IPS-NIHi11 (cell line): ENCODE measurements around the gene EXOSC6.
A peak's percentile ranks its signal among the peaks of the same experiment; 100 is the strongest.
"Not testable (repeated sequence)": the region's sequence is repeated elsewhere in the genome, so short reads cannot be mapped to it uniquely, and the experiment has no call there.

ENCODE experiments used
- DNase-seq: peaks from one replicate; pipeline ENCODE4 v3.0.0; 2012; ENCODE audit warnings: mixed read lengths, low spot score

Gene EXOSC6

DNA sequence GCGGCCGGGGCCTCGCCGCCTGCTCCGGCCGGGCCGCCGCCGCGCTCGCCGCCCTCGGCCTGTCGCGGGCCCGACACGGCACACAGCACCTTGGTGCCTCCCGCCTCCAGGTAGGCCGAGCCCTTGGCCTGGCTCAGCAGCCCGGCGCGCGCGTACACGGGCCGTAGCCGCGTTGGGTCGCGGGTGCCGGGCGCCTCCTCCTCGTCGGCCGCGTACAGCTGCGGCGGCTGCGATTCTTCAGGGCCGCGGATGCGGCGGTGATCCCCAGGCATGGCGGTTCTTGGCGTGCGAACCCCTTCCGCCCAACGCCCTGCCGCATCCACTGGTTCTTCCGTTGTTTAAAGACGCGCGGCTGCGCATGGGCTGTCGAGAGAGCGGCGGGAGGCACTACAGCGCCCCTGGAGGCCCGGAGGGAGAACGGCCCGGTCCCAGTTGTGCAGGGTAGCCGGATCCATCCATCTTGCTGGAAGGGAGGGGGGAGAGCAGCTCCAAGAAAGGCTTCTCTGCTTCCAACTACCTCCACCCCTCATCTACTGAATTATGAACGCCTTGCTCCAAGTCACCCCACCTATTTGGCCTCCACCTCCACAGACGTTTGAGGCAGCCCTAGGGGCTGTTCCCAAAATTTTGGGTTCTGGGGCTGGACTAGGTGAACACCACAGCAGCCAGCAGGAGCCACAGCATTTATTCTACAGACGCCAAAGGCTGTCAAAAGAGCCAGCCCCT, at the start of gene EXOSC6:
TSS of gene EXOSC6 (minus strand) at position 312 of the 726 bp plus-strand sequence. CDS start at position 272, 40 bp downstream.
- peak; percentile 95 for DNase-seq

DNA sequence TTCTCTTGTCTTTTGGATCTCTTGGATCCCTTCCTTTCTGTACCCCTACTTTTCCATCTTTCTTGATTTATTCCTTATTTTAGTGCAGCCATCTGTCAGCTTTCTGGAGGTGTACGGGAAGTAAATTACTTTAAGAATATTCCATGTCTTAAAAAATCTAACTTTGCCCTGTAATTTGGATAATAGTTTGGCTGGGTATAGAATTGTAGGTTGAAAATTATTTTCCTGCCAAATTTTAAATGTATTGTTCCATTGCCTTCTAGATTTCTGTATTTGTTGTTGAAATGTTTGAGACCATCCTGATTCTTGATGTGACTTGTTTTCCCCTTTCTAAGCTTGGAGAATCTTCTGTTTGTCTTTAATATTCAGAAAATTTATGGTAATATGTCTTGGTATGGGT, 49.4 kb upstream of the EXOSC6 start:
- no peak for DNase-seq

DNA sequence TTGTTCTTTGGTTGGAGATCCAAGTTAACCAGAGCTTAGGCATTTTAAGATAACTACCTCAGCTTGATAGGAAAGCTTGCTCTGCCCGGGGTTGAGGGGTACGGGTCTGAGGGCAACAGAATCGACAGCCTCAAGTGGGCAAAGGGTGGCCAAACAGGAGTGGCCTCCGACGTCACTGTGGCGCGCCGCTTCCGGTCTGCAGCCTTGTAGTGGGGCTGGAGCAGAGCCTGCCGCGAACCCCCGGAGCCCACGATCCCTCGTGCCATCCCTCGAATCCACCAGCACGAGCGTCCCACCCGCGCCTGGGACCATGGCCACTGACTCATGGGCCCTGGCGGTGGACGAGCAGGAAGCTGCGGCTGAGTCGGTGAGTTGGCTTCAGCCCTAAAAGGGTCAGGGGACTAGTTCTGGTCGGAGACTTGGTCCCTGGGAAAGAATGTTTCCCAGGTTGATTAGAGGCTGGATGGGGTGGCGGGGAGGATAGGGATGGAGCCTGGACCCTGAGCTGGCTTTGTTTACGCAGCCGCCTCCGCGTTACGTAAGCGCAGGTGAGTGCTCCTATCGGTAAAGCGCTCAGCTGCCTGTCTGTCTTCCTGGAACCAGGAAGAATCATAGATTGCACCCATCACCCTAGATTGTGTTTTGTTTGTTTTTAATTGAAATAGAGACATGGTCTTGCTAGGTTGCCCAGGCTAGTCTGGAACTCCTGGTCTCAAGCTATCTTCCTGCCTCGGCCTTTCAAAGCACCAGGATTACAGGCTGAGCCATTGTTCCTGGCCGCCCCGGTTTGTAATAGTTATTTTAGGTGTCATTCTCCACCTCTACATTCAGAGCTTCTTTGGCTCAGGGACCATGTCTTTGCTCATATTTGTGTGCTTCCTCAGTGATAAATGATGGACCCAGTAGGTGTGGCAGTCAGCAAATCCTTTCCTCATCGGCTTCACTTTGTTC, 47.5 kb upstream of the EXOSC6 start, which contains the start of gene DDX19B:
TSS of gene DDX19B (plus strand) at position 199 of the 951 bp plus-strand sequence. CDS start at position 311, 112 bp downstream.
- peak; percentile 84 for DNase-seq

DNA sequence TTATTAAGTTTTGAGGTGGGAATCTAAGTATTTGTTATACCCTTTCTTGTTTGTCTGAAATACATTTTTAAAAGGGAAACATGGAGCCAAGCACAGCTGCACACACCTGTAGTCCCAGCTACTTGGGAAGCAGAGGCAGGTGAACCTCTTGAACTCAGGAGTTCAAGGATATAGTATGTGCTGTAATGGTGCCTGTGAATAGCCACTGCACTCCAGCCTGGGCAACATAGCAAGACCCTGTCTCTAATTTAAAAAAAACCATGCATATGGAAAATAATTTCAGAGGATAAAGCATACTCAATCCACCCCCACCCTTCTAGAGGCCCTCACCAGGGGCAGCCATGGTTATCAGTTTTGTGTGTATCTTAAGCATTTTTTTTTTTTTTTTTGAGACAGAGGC, 43.9 kb upstream of the EXOSC6 start:
- DNase-seq = no peak

DNA sequence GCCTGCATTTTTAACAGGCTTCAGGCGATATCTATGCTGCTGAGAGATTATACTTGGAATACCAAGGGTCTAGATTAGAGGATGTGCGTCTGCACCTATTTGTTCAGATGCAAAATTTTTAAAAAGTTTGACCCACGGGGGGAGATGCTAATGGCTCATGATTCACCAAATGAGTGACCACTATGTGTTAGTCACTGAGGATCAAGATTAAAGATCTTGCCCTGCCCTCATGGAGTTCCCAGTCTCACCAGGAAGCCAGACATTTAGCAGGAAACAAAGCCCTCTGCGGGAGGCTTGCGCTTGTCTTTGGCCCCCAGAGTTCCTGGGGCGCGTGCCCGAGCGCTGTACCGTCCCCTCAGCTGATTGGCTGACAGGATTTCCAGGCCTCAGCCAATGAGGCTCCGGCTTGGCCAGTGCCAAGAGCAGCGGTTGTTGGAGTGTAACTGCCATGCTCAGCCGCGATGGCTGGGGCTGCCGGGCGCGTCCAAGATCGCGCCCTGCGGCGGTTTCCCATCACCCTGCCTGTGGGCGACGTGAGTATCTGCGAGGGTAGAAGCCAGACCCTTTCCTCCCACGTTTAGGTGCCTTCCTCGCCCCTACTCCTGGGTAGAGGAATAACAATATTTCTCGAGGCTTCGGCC, 42.8 kb upstream of the EXOSC6 start:
- no peak for DNase-seq

DNA sequence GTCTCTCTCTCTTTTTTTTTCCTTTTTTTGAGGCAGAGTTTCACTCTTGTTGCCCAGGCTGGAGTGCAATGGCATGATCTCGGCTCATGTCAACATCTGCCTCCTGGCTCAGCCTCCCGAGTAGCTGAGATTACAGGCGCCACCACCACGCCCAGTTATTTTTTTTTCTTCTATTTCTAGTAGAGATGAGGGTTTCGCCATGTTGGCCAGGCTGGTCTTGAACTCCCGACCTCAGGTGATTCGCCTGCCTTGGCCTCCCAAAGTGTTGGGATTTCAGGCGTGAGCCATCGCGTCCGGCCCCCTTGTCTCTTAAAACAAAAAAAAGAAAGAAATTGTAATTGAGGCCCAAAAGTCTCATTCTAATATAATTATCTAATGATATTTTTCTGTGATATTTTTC, 40.4 kb upstream of the EXOSC6 start:
- DNase-seq = not testable (repeated sequence)

DNA sequence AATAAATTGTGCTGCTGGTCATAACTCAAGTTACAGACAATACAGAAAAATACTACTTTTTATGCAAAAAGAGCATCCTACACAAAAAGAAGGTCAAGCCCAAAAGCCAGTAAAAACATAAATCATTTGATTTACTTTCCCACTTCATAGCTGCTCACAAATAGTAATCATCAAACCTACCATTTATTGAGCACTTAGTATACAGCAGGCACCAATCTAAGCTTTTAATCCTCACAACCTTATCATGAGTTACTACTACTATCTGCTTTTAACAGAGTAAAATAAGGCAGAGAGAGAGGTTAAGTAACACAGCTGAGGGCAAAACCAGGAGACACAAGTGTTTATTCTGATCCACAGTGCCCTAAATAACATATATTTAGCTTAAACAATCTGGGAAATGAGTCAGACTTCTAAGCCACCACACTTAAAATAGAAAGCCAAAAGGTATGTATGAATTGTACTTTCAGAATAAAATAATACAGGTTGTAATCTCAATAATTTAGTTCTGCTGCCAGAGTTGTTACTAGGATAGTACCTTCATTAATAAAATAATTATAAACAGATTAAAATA, 39.3 kb upstream of the EXOSC6 start:
- no peak for DNase-seq

DNA sequence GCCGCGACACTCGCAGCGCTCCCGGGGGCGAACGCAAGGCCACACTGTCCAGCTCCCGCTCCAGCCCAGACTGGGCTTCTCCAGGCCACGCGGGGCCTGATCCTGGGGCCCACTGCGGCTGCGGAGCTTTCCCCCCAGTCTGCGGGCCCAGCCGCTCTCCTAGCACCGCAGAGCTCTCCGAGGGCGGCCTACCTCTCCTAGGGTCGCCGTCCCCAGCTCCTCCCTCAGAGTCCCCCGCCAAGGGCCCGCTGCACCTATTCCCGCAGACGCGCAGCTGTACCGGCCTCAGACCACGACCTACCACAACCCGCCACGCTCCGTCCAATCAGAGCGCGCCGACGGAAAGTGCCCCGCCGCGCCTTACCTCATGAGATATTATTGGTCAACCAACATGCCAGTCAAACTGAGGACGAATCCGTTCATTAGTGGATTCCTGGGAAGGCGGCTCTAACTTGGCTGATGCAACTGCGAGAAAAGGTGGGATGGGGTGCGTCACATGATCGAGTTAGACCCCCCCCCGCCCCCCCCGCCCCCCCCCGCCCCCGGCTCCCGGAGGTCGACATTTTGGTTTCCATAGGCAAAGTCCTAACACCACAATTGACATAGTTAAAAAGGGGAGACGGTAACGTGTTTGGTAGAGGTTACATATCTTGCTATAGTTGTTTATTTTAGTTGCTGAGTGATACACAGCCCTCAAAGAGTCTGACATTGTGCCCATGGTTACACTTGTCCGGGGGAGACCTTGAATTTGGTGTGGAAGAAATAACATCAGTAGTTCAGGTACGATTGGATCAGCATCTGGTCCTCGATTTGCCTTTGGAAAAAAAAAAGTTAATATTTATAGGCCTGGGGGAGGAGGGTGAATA, 37.7 kb upstream of the EXOSC6 start, which contains the start of gene AARS1:
TSS of gene AARS1 (minus strand) at position 278 of the 866 bp plus-strand sequence. CDS start 6,743 bp downstream, outside the sequence.
- peak; percentile 97 for DNase-seq

DNA sequence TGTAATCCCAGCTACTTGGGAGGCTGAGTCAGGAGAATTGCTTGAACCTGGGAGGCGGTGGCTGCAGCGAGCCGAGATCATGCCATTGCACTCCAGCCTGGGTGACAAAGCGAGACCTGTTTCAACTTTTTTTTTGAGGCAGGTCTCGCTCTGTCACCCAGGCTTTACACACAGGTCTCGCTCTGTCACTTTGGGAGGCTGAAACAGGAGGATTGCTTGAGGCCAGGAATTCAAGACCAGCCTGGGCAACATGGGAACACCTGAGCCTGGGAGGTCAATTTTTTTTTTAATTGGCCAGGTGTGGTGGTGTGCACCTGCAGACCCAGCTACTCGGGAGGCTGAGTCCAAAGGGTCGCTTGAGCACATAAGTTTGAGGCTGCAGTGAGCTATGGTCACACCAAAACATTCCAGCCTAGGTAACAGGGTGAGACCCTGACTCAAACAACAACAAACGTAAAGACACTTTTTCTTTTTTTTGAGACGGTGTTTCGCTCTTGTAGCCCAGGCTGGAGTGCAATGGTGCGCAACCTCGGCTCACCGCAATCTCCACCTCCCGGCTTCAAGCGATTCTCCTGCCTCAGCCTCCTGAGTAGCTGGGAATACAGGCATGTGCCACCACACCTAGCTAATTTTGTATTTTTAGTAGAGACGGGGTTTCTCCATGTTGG, 35.7 kb upstream of the EXOSC6 start:
- DNase-seq = not testable (repeated sequence)

DNA sequence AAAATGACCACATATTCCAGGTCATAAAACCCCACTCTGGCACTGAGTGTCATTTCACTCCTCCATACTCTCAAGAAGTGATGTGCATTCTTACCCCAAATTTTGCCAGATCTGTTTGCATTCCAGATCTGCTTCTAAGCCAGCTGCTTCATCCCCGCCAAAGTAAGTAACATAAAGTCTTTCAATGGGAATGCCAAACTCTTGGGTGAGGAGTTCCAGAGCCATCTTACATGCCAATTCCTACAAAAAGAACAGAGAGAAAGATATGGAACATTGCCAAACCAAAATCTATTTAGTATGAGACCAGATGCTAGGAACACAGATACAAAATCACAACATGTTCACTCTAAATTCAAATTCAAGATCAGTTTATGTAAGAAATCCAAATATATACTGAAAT, 24.7 kb upstream of the EXOSC6 start:
- DNase-seq = no peak

DNA sequence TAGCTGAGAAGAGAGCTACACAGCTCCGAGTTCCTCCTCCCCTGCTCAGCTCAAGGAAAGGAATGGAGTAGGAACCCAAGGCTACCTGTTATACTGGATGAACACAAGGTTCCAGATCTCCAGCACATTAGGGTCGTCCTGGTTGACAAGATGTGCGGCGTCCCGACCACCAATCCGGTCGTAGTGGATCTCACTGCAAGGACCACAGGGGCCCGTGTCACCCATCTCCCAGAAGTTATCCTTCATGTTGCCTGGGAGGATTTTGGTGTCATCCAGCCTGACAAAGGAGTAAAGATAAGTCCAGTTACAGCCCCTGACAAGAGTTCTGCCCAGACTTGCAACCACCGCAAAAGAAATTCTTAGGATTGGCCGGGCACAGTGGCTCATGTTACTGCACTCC, 20.0 kb upstream of the EXOSC6 start:
- no peak for DNase-seq

DNA sequence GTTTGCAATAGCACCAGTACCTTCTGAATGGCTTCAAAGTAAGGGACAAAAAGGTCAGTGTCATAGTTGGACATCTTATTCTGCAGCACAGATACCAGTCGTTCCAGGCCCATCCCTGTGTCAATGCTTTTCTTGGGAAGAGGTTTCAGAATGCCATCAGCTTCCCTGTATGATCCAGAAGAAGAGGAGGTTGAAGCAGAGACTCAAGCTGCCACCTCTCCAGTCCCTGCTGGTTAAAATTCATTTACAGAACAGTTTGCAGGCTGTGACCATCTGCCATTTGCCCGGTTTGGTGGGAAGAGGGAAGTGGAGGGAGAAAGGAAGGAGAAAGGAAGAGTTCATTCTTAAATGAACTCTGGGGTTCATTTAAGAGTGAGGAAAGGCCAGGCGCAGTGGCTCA, 18.4 kb upstream of the EXOSC6 start:
- no peak for DNase-seq

DNA sequence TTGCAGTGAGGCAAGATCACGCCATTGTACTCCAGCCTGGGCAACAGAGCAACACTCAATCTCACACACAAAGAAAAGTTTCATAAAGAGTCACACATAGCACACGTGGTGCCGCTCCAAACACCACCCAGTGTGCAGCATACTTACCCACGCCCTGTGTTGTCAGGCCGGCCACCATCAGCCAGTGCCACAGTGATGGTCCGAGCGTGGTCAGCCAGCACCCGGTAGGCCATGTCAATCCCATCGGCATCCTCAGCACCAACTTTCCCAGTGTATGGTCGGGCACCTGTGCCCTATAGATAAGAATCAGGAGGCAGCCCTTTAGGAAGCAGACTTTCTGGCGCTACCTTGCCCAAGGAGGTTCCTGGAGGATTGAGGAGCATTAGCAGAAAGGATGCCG, 17.7 kb upstream of the EXOSC6 start:
- no peak for DNase-seq

DNA sequence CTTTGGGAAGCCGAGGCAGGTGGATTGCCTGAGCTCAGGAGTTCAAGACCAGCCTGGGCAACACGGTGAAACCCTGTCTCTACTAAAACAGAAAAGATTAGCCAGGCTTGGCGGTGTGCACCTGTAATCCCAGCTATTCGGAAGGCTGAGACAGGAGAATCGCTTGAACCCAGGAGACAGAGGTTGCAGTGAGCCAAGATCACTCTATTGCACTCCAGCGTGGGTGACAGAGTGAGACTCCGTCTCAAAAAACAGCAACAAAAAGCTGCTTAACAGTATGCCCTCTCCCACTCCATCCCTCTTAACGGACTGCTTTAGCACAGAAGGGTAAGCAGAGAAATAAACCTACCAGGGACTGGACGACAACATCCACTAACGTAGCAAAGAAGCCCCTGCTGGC, 16.2 kb upstream of the EXOSC6 start:
- DNase-seq = not testable (repeated sequence)

DNA sequence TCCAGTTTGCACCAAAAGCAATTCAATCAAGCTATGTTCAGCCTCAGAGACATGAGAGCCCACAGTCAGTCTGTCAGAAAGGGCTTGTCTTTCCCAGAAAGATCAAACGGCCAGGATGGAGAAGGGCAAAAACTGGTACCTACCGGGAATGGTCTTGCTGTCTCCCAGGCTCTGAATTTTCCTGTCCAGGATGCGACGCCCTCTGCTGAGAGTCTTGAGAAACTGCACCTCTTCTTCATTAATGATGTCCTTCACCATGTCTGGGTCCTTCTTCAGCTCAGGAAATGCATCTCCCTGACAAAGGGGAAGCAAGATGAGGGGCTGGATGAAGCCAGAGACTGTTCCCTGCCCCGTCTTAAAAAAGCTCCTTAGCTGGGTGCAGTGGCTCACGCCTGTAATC, 15.8 kb upstream of the EXOSC6 start:
- DNase-seq = peak; percentile 75

DNA sequence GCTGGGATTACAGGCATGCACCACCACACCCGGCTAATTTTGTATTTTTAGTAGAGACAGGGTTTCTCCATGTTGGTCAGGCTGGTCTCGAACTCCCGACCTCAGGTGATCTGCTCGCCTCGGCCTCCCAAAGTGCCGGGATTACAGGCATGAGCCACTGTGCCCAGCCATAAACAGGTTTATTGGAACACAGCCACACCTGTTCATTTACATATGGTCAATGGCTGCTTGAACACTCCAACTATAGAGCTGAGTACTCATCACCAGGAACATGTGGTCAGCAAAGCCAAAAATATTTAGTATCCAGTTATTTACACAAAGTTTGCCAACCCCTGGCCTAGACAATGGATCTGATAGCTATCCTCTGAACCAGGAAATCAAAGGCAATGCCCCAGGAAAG, 8.2 kb upstream of the EXOSC6 start:
- DNase-seq = not testable (repeated sequence)

DNA sequence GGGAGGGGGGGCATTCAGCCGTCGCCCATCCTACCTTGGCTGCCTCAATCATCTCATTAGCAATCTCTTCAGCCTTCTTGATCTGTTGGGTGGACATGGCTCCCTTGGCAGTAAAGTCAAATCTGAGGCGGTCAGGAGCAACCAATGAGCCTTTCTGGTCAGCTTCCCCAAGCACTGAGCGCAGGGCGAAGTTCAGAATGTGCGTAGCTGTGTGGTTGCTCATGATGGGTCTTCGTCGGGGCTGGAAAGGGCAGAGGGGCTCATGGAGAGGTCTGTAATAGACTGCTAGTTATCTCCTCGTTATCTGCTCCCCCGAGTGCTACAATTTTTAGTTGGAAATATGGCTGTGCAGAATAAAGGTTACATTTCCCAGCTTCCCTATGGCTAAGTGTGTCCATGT, 7.2 kb upstream of the EXOSC6 start:
- no peak for DNase-seq

DNA sequence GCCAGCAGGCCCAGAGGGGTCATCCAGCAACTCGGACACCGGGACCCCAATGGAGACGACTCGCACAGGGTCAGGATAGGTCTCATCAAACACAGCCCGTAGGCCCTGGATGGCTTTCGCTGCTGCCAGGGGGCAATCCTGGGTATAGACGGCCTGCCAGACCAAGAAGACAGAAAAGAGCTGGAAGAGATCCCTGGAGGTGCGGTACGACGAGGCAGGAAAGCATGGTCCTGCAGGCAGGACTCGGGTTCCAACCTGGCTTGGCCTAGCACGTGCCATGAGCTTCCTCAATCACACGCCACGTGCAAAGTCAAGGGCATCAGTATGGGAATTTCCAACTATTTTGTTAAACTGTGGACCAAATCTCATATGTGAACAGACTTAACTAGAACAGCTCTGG, 6.3 kb upstream of the EXOSC6 start:
- DNase-seq = no peak

DNA sequence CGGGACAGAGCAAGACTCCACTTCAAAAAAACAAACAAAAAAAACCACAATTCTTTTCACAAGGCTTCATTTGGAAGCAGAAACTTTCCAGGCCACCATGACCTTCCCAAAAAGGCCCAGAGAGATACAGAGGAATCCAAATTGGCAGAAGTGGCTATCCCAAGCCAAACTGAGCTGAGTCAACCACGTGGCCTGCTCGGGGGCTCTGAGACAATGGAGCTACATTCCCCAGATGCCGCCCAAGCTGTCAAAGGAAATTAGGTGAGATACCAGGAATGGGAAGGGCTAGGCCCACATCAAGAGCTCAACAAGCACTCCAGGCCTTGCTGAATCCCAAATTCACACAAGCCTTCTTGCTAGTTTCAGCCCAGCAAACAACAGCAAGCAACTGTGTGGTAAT, 5.7 kb upstream of the EXOSC6 start:
- no peak for DNase-seq

DNA sequence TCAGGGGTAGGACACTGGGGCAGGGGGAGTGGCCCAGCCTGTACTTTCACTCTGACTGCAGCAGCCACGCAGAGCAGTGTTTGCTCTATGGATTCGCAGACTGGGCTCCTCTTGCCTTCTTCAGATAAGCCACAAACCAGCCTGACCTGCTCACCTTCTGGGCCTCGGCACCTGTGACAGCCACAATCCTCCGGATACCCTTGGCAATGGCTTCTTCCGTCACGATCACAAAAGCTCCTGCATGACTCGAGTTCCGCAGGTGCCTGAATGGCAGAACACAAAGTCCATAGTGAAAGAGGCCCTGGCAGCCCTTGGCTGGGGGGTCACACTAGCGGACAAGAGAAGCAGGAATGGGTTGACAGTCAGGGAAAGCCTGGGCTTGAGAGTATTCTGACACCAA, 3.8 kb upstream of the EXOSC6 start:
- no peak for DNase-seq

DNA sequence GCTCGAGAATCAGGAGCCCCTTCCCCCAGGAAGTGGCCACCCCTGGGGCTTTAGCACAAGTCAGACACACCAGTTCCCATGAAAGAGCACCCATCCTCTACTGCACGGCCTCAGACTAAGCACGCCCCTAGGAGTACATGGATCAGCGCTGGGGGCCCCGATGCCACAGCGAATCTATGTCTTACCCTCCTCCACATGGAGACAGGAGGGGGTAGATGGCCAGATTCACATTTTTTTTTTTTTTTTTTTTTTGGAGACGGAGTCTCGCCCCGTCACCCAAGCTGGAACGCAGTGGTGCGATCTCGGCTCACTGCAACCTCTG, 3.2 kb upstream of the EXOSC6 start:
- DNase-seq = no peak
